Left lung (tissue), 10 donors: Measurements from ENCODE around the gene AIP. TPM values are rescaled to one million over a fixed set of nuclear protein-coding genes. Genes with fewer than 3 reads are reported as not detected.

Experiments used
- ATAC-seq: fragments of 200-7000 bp; cut with Tn5 transposase; one replicate; pipeline ENCODE4 v1.9.1; 2020; ENCODE audit warnings: moderate library complexity
- DNase-seq, 4 donors: peaks; one replicate each; pipeline ENCODE4 v3.0.0-alpha.2; 2013 to 2020
- H3K27ac ChIP-seq, 2 donors: fragments of 200-600 bp; sonication (generic) in 1 of 2; one replicate each; pipeline versions ENCODE4 v1.5.0 to v1.8.0; 2020 to 2021
- H3K27me3 ChIP-seq, 2 donors: fragments of 200-600 bp; sonication (generic) in 1 of 2; one replicate each; pipeline versions ENCODE4 v1.5.0 to v1.8.0; 2020 to 2021
- H3K36me3 ChIP-seq, 2 donors: fragments of 200-600 bp; sonication (generic) in 1 of 2; one replicate each; pipeline versions ENCODE4 v1.5.0 to v1.8.0; 2020 to 2021
- H3K4me1 ChIP-seq, 2 donors: fragments of 200-600 bp; one replicate each; pipeline ENCODE4 v1.8.0; 2021
- H3K4me3 ChIP-seq, 2 donors: fragments of 200-600 bp; sonication (generic) in 1 of 2; one replicate each; pipeline versions ENCODE4 v1.5.0 to v1.8.0; 2020 to 2021; ENCODE audit warnings: mild to moderate bottlenecking in 1 of 2
- H3K9me3 ChIP-seq, 2 donors: fragments of 200-600 bp; sonication (generic) in 1 of 2; one replicate each; pipeline versions ENCODE4 v1.5.0 to v1.8.0; 2020 to 2021
- intact Hi-C, 2 donors: fragments of 100-400 bp; cut with DNase I; formaldehyde crosslinking; loops; one replicate each; pipeline versions ENCODE4 v1.11.2 to v1.14.2; 2022
- polyA plus RNA-seq, 6 donors: library from polyadenylated mRNA; unstranded; fragments of 120-200 nt; gene quantifications; one replicate each; pipeline ENCODE4 v1.2.1, GENCODE V29; 2013; ENCODE audit not compliant: insufficient read length in 6 of 6
- total RNA-seq, 2 donors: library from RNA; stranded (reverse); fragmentation: NEBNext Ultra II Directional; extraction: Animal tissue kit (Norgen Biotek cat#: 25700); gene quantifications; one replicate each; pipeline ENCODE4 v1.2.1, GENCODE V29; 2021
- TF ChIP-seq, protein P1 (sequence below), 2 donors: fragments of 200-600 bp; sonication (generic) in 1 of 2; IDR thresholded peaks; one replicate each; pipeline versions ENCODE4 v1.5.0 to v1.8.0; 2021; ENCODE audit warnings: antibody characterized with exemption in 2 of 2
- donor health status: DM: no; HTN: yes; CAD: no.
- donor health status: DM: no; HTN: no; CAD: no.

The AIP gene
- total and polyA plus RNA-seq, 8 donors = 55.7 to 68.2 (median 61.0) TPM

DNA sequence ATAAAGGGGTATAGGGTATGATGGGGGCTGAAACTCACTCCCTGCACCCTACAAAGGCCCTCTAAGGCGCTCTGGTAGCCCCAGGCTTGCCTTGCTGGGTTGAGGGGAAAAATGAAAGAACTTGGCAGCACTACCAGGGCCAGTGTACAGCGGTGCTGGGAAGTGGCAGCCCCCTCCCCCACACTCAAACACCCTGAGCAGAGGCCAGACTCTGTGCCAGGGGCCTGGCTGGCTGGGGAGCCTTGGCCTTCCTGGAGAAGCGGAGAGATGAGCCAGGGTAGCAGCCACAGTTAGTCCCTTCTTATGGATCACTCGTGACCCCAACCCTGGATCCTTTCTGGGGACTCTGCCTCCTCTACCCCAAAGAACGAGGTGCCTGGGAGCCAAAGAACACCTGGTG lies 16.5 kb upstream of the AIP start:
- DNase-seq (no peak), ATAC-seq (no peak)
- peaks cover 13 to 50% of the 10 kb centered on the region in 2 donors for H3K4me1 ChIP-seq
- no peaks in the 10 kb centered on the region for H3K36me3 ChIP-seq
- H3K27me3 ChIP-seq = no peaks in the 10 kb centered on the region
- H3K27ac ChIP-seq = peak overlapping the region in 1 of 2 donors; percentile 88
- TF ChIP-seq, protein P1, sequence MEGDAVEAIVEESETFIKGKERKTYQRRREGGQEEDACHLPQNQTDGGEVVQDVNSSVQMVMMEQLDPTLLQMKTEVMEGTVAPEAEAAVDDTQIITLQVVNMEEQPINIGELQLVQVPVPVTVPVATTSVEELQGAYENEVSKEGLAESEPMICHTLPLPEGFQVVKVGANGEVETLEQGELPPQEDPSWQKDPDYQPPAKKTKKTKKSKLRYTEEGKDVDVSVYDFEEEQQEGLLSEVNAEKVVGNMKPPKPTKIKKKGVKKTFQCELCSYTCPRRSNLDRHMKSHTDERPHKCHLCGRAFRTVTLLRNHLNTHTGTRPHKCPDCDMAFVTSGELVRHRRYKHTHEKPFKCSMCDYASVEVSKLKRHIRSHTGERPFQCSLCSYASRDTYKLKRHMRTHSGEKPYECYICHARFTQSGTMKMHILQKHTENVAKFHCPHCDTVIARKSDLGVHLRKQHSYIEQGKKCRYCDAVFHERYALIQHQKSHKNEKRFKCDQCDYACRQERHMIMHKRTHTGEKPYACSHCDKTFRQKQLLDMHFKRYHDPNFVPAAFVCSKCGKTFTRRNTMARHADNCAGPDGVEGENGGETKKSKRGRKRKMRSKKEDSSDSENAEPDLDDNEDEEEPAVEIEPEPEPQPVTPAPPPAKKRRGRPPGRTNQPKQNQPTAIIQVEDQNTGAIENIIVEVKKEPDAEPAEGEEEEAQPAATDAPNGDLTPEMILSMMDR (IDR thresholded peaks at IDR 0.05) = no peak
- H3K4me3 ChIP-seq = no peak overlapping the region
- no peaks in the 10 kb centered on the region for H3K9me3 ChIP-seq
- intact Hi-C loops = no loop called here

DNA sequence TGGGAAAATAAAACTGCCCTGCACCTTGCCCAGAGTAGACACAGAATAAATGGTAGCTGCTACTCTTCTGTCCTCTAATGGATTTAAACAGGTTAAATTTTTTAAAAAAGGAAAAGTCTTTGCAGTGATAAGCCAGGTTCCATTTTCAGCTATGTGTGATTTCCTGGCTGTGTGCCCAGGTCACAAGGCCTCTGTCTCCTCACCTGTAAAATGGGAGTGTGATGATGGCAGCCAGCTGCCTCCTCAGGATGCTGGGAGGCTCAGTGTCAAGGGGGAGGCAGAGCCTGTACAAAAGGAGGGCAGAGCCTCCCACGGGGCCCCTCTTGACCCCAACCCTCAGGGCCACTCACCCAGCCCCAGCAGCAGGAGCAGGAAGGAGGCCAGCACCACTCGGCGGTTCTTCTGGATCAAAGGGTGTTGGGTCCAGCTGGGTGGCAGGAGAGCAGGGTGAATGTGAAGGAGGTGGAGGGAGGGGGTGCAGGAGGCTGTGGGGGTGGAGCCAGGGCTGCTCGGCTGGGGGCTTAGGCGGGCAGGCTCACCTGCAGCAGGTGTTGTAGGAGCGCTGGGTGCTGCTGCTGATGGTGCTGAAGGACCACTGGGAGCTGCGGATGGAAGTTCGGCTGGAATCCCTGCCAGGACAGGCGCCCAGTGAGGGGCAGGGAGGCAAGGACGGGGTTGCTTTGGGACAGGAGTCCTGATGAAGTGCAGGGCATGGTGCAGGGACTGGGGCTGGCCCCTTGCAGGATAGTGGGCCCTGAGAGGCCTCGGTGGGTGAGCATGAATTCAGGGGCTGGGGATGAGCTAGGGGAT lies 15.7 kb upstream of the AIP start:
- intact Hi-C loops = no loop called here
- H3K27ac ChIP-seq = peak overlapping the region in 1 of 2 donors; percentile 88
- TF ChIP-seq, protein P1 (IDR thresholded peaks at IDR 0.05) = no peak

GRCh38 chr11:67468056-67468455 lies 14.8 kb upstream of the AIP start:
- TF ChIP-seq, protein P1 (IDR thresholded peaks at IDR 0.05) = no peak
- Histone ChIP-seq H3K4me3 (peak overlapping the region; percentile 94 to 96), H3K36me3 (no peaks in the 10 kb centered on the region), H3K27me3 (no peaks in the 10 kb centered on the region), H3K4me1 (peaks cover 13 to 50% of the 10 kb centered on the region in 2 donors), H3K27ac (peak overlapping the region; percentile 74 to 88), H3K9me3 (no peaks in the 10 kb centered on the region)
- ATAC-seq (peak; percentile 33), DNase-seq (peak in 3 of 4 donors; percentile 47 to 85 (median 83))
- intact Hi-C loops = no loop called here

More for the DNA sequence above, 15.7 kb upstream of the AIP start:
- Histone ChIP-seq H3K9me3 (no peaks in the 10 kb centered on the region), H3K4me3 (peak overlapping the region in 1 of 2 donors; percentile 96), H3K36me3 (no peaks in the 10 kb centered on the region), H3K4me1 (peaks cover 13 to 50% of the 10 kb centered on the region in 2 donors), H3K27me3 (no peaks in the 10 kb centered on the region)
- DNase-seq = no peak
- no peak for ATAC-seq

DNA sequence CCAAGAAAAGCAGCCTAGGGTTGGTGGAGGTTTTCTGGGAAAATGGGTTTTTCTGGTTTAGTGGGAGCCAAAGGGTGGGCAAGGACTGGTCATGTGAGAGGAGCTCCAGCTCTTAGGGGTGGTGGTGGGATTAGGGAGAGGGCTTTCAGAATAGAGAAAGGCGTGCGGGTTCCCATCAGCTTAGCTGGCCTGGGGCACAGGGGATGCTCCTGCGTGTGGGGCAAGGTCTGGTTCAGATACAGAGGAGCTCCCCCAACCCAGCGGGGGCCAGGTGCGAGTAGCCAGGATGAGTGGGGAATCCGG lies 14.4 kb upstream of the AIP start:
- H3K4me3 ChIP-seq = peak overlapping the region; percentile 94 to 96
- no peaks in the 10 kb centered on the region for H3K27me3 ChIP-seq
- TF ChIP-seq, protein P1 (IDR thresholded peaks at IDR 0.05) = no peak
- no peak for DNase-seq
- H3K27ac ChIP-seq = peak overlapping the region; percentile 74 to 88
- intact Hi-C loops = no loop called here
- H3K36me3 ChIP-seq = no peaks in the 10 kb centered on the region
- no peaks in the 10 kb centered on the region for H3K9me3 ChIP-seq
- H3K4me1 ChIP-seq = peaks cover 13 to 50% of the 10 kb centered on the region in 2 donors
- ATAC-seq = peak; percentile 0

DNA sequence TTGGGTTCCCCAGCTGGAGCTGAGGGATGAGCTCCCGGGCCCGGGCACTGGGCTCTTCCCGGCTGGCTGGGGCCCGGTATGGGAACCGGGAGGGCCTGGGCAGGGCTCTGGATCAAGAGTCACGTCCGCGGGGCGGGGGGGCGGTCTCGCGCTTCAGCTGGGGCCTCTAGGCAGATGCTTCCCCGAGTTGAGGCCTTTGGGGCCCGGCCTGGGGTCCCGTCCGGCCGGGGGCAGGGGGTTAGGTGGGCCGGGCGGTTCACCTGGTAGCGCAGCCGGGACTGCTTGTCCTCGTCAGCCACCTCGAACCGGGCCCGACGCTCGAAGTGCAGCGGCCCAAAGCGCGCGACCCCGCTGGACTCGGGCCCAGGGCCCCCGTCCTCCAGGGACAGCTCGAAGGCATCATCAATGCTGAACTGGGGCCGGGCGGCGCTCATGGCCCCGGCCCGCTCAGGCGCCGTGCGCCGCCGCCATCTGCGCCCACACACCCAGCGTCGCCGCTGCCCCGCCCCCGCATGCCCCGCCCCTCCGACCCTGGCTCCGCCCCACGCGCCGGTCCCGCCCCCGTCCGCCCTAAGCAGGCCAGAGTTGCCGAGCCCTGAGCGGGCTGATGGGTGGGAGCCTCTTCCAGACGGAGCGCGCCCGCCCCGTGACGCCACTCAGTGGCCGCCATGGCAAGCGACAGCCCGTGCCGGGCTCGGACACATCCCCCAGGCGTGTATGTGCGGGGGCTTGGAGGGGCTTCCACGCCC lies 13.9 kb upstream of the AIP start, which contains the start of gene TMEM134:
Gene TMEM134, minus strand, starts transcription at position 493 of the 749 bp plus-strand sequence. Its CDS starts 59 bp downstream, at position 434.
- H3K4me3 ChIP-seq = peak within 1 kb of the TSS; percentile 94 to 96
- peak; percentile 89 for ATAC-seq
- TF ChIP-seq, protein P1 (IDR thresholded peaks at IDR 0.05) = peak; percentile 27 to 38
- H3K9me3 ChIP-seq = no peaks in the 10 kb centered on the region
- H3K27ac ChIP-seq = peak within 1 kb of the TSS; percentile 84 to 88
- H3K27me3 ChIP-seq = no peaks in the 10 kb centered on the region
- H3K36me3 ChIP-seq = no peaks in the 10 kb centered on the region
- intact Hi-C loops = no loop called here
- DNase-seq = peak; percentile 86 to 99 (median 94)
- H3K4me1 ChIP-seq = peaks cover 13 to 46% of the 10 kb centered on the region in 2 donors
